Fibroblast of skin of abdomen (primary cell): ENCODE measurements around the gene YLPM1.
A peak's percentile ranks its signal among the peaks of the same experiment; 100 is the strongest.

Experiments
- DNase-seq: peaks from one replicate; pipeline ENCODE4 v3.0.0-alpha.2; 2013

Gene YLPM1

DNA sequence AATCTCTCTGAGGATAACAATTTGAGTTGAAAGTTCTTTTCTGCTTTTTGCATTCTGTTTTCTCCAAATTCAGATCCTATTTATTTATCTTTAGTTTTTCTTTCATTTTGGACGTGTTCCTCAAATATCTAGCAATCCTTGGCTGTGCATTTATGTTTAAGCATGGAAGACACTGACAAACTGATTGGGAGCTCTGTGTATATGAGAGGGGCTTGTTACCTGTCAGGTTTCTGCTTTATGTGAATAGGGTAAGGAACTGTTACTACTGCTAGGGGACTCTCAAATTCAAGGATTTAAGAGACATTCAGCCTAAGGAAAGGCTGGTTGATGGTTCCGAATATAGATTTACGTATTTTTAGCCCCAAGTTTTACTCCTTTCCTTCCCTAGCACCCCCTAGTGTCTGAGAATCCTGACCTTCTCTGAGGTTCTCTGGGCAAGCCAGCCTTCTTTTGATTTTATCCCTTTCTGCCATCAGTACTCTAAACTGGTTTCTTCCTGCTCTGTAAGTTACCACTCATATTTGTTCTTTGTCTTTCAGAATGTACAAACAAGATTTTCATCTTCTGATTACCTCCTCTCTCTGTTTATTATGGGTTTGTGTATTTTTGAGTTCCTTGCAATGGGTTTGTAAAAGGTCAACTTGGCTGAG lies 30.5 kb downstream of the YLPM1 start:
- peak; percentile 5 for DNase-seq

DNA sequence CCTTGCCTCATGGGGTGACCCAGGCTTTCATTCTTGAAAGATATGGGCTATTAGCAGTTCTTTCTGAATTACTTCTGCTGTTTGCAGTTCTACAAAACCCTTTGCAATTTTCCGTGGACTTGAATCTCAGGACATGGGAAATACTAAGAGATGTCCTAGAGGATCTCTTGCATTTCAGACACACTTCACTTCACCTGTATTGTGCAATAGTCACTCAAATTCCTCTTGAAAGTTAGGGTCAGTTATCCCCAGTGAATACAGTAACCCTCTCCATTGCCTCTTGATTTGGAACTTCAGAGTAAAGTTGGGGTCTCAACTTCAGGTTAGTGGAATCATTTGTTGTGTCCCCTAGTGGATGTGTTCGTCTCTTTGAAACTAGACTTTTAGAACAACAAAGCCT lies 31.8 kb downstream of the YLPM1 start:
- no peak for DNase-seq

DNA sequence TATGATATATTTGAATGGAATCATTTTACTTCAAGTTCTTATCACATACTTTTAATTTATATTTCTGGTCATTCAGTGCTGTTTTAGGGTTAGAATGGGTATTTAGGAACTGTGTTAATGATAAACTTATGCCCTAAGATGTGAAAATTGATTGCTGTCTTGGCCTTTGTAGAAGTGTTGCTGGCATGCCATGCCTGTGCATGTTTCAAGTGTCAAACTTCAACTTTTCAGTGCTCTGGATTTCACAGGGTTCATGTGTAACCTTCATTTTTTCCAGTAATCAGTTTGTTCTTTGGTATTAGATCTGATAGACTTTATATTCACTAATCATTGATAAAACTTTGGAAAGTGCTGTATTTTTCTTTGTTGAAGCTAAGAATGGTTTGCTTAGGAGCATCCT lies 36.6 kb downstream of the YLPM1 start:
- DNase-seq, result no peak

DNA sequence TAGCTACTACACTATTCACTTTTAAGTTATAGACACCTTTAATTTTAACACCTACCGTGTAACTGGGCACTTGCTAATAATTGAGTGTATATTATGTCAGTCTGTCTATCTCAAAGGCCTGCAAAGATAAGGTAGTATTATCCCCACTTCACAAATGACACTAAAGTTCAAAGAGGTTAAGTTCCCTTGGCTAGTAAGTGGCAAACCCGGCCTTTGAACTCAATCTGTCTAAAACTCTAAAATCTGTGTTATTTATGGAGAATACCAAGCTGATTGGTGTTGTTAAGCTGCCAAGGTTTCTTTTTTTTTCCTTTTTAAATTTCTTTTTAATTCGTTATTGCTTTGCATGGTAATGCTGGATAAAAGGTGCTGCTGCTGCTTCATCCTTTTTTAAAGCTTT lies 37.7 kb downstream of the YLPM1 start:
- no peak for DNase-seq

DNA sequence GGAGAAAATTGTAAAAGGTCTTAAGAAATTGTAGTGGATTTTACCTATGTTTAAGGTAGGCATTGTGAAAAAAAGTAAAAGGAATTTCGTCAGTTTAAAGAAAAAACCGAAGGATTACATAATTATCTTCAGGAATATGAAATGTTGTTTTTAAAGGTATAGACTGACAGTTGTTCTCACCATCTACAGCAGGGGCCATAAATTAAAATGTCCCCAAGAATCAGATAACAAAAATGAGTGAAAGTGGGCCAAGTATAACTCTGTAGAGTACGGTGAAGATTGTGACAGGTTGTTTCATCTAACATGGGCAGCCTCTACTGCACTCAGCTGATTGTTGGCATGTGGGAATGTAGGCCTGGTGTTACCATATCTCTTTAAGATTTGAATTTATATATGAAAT lies 38.3 kb downstream of the YLPM1 start:
- DNase-seq, result no peak

DNA sequence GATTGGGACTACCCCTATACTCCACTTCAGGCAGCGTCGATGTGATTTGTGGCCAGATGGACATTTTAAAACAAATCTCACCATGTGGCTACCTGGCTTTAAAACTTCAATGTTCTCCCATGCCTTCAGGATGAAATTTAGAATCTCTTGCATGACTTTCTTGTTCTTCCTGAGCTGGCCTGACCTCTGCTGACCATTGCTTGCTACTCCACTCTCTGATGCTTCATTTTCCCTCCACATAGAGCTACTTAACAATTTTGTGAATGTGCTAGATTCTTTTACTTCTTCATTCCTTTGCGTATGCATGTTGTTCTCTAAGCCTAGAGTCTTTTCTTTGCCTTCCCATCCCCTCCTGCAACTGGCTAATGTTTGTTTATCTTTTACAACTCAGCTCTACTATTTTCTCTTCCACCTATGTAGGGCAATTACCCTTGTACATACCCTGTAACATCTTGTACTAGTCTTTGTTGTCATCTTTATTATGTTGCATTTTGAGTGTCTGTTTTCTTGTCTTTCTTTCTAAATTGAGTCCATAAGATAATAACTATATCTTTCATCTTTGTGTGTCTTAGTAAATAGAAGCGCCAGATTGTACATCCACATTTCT lies 41.2 kb downstream of the YLPM1 start:
- peak; percentile 53 for DNase-seq

DNA sequence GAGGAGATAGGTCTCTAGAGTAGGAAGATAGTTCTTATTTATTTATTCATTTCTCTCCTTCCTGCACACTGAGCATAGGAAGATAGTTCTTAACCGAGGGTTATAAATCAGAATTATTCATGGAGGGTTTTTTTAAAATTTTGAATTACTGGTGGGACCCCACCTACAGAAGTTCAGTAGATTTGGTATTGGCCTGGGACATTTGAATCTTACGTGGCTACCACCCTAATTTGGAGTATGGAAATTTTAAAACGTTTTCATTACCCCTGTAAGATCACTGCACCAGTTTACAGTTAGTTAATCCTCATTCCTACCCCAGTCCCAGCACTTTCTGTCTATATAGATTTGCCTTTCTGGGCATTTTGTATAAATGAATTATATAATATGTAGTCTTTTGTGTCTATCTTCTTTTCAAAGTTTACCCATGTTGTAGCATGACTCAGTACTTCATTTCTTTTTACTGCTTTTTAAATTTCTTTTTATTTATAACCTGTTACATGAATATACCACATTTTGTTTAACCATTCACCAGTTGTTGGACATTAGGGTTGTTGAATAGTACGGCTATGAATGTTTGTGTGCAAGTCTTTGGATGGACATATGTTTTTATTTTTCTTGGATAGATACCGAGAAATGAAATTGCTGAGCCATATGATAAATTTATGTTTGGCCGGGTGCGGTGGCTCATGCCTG lies 44.9 kb downstream of the YLPM1 start:
- no peak for DNase-seq

DNA sequence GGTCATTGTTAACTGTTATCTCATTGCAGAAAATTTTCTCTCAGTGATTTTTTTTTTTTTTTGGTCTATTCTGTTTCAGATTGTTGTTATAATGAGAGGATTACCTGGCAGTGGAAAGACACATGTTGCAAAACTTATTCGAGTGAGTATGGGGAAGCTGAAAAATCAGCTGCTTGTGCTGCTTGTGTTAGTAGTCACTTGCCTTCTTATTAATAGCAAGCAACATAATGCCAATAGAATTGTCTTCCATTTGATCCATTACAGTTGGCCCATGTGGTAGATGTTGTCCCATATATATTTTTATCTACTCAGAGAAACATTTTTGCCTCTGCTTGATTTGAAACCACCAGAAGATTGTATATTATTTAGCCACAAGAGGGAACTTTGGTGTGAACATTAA lies 53.0 kb downstream of the YLPM1 start:
- DNase-seq, result no peak

DNA sequence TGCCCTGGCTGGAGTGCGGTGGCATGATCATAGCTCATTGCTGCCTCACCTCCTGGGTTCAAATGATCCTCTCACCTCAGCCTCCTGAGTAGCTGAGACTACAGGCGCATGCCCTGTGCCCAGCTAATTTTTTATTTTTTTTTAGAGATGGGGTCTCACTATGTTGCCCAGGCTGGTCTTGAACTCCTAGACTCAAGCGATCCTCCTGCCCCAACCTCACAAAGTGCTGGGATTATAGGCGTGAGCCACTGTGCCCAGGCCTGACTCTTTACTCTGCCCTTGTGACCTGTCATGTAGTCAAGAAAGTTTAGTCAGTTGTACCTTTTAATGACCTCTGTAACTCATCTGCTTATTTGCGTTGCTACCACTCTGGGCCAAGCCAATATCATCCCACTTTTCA lies 57.2 kb downstream of the YLPM1 start:
- DNase-seq, result no peak

DNA sequence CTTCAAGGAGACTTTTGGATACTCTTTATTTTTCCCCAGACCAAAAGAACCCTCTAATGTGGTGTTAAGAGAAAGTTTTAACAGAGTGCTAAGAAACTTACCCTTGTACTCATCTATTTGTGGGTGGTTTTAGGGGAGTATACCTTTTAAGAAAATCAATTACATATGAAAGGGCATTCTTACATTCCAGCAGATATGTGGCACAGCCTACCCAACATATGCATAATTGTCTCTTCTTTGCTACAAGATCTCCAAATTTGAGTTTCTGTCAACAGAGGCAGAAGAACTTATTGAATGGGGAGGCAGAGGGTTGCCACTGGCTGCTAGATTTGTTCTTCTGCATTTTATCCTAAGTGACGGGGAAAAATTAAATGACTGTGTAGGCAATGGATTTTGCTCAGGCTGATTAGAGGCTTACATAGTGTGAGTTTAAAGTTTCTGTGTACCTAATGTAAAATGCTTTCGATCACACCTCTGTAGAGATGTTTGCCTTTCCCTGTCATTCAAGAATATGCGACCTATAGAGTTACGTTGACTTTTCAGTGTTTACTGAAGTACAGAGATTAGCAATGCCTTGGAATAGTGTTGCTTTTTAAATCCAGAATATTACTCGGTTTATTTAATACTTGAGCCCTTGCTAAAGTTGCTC lies 58.3 kb downstream of the YLPM1 start:
- no peak for DNase-seq

DNA sequence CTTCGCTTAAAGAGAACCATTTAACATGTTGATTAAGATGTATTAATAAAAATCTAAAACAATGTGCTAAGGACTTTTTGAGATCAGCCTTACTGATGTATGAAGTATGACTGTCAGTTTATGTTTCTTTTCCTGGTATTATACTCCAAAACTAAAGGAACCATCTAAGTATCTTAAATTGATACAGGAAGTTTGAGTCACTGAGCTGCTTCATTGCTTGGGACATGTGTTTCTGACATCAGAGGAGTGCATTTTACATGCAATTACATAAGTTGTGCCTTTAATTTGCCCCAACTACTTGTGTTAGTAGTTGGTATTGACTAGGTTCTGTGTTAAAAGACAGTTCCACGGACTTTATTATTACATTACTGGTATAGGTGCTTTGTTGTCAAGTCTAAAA lies 61.9 kb downstream of the YLPM1 start:
- DNase-seq, result peak; percentile 73

DNA sequence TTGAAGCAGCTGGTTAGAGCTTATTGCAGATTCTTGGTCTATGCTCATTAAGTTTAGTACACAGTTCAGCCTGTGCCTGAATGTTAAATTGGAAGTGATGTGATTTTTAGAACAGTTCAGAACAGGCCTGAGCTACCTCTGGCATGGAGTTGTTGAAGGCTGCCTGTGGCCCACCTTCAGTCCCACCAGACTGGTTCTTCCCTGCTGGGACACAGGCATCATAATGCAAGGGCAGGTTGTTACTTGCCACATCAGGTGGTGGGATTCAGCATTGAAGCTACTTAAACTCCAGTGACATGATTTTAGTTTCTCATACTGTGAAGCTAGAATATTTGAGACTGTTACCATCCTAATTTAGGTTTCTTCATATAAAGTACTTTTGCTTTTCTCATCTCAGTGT lies 63.5 kb downstream of the YLPM1 start:
- DNase-seq, result no peak

DNA sequence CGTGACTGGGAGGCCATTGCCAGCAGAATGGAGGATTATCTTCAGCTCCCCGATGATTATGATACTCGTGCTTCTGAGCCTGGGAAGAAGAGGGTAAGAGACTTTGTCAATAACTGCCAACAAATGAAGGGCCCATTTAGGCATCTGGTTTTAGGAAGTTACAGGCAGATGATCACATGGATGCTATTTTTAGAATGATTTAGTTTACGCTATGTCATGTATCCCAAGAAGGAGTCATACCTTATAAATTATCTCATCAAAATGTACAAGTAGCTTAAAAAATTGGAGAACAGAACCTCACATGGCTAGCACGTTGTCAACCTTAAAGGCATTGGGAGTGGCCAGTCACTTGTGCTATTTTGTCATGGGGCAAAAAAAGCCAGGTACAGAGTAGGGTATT lies 66.1 kb downstream of the YLPM1 start:
- peak; percentile 26 for DNase-seq

DNA sequence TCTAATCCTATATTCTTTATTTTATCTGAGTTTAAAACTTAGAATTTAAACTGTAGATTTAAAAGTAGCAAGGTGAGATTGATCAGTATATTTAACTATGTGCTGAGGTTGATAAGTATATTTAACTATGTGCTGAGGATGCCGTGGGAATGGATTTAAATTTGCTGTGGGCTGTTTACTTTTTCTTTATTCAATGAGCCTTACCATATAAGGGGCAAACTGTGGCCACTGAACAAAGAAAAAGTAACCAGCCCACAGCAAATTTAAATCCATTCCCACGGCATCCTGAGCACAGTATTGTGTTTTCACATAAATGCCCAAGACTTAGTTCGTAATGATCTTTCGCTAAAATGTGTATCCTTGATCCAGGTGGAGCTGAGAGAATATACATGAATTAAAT lies 69.7 kb downstream of the YLPM1 start:
- DNase-seq, result no peak

DNA sequence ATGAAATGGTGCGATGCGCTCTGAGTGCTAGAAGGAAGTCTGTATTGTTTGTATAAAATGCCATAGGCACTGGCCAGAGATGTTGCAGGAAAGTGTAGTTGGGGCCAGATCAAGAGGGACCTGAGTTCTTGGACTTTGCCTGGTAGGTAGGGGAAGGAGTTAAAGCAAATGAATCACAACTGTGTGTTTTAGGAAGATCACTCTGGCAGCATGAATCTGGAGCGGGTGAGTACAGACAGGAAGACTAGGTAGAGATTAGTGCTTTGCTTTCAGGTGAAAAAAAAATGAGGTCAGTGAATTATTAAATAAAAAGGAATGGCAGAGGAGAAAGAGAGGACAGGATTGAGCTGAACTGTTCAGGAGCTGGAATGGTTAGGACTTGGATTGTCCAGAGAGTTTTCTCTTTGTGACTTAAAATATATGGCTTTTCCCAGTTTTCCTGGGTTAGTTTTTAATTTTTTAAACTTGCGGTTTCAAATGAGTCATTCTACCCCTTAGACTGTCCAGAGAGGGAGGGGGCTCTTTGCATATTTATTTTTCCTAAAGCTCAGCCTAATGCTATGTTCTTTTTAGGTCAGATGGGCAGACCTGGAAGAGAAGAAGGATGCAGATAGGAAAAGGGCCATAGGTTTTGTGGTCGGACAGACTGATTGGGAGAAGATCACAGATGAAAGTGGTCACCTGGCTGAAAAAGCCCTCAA lies 71.7 kb downstream of the YLPM1 start:
- DNase-seq, result peak; percentile 20

DNA sequence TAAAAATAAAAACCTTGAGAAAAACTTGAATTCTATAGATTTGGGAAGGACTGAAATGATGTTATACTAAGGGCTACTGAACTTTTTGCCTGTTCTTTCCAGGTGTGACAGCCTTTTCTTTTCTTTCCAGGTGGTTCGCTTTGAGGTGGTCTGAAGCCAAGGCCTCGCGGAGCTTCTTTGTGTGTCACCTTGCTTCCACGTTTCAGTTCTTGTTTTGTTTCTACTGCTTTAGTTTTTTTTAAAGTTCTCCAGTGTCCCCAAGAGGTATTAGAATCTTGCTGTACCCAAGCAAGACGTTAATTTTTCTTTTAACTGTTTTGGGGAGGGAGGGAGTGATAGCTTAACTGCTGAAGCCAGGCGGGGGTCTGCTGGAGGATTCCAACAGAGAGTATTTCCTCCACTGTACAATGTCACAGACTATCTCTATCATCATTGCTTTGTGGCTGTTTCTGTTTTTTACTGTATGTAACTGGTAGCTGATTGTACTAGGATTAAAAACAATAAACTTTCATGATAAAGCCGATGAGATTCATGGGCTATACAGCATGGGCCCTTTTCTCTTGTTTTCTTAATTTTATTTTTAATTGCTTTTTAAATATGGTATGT lies 72.6 kb downstream of the YLPM1 start:
- DNase-seq, result no peak

DNA sequence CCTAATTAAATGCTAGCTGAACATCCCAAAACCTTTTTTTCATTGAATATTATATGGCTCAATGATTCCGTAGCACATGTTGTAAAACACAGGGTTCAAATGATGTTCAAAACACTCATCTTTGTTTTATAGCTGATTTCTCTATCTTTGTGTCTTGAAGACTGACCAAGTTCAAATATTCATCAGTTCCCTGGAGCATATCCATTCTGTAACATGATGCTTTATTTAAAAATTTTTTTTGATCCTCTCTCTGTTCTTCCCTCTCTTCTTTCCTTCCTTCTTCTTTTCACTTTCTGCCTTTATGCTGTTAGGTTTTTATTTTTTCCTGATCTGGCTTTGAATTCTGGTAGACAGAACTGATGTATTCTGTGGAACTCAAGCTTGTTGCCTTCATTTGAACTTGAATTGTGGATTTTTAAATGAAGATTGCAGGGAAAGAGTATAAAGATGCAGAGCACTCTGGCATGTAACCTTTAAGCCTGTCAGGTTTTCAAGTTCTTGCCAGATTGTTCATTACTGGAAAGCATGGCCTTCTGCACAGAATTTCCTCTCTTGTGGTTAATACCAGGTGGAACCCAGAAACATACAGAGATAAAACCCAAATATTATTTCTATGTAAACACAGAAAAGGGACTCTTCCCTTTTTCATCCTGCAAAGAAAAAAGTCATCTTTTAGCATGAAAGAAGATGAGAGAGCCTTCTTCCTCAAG lies 73.3 kb downstream of the YLPM1 start:
- no peak for DNase-seq

DNA sequence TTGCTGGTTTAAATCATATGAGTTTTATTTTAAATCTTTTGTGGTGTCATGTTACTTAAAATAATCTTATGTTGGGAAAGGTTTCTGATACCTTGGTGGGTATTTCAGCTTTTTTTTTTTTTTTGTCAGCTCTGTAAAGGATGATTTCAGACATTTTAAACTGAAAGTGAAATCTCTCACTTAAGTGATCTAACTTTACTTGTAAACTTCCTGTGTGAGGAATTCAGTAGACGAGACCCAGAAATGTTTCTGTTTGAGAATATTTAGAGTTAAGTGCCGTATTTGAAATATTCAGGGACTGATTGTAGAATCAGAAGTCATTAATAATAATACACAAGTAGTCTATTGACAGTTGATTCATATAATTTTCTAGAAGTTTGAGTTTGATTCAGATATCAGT lies 75.0 kb downstream of the YLPM1 start:
- no peak for DNase-seq

DNA sequence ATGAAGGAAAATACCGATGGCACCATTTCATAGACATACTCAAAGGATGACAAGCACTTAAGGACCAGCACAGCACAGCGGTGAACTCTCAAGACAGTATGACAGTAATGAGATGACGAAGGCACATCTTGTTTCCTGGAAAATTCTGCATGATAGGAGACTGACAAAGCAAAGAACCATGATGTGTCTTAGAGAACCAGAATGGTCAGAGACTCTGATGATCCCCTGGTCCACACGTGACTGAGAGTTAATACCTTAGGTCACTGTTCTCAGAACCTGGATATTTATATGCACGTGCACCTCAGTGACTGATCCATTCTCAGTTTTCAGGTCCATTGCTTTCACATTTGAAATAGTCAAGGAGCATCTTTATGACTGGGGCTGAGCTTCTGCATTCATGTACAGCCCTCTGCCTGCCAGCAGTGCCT lies 77.5 kb downstream of the YLPM1 start:
- DNase-seq, result no peak

DNA sequence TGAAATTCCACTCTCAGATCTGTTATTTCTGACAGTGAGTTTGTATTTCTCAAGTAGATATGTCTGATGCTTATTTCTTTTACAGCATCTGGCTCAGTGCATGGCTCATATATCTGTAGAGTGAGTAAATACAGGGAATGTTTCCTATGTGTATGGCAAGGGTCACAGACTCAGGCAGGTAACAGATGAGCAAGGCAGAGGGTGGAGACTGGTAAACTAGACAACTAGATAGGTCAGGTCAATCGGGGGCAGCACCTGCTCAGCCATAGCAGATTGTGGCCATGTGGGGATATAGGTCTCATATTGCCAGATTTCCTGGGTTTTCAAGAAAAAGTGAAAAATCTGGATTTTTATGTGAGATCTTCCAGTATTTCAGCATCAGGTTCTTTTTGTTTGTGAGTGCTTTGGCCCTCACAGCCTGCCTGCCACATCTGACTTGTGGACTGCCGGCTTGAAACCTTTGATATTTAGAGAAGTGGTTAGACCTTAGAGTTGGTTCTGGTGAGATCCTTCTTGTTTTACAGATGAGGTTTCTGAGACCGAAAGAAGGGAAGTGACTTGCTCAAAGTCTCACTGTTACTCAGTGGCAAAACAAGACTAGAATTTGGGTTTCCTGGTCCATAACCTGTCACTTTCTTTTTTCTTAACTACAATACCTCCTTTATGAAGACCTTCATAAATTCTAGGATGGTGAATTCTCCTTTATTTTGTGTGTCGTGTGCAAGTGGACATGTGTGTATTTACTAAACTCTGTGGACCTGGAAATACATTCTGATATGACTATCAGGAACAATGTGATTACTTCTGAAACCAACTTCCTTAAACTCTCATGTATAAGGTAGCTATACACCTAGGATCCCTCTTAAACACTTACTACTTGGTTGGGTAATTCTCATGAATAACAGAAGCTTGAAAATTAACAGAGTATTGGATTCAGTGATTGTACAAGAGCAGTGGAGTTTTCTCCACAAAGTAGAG lies 78.4 kb downstream of the YLPM1 start:
- DNase-seq, result no peak

DNA sequence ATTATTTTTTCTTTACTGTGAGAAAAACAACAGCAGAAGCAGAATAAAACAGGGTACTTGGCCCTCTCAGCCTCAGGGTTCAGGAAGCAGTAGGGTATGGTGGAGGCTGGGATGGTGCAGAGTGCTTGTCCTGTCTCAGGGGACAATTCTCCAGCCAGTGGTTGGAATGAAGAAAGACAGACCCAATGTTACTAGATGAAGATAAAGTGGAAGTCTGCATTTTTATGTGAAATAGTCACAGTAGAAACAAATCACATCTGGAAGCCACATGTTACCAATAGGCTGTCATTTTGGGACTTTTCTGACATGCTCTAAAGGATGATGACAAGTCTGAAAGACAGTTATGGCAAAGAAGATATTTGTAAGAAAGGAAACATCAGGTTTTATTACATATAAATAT lies 80.5 kb downstream of the YLPM1 start:
- DNase-seq, result peak; percentile 87
